Neural crest cell (in vitro differentiated cells): Measurements from ENCODE around the gene SPTB. TPM values are rescaled to one million over a fixed set of nuclear protein-coding genes. Genes with fewer than 3 reads are reported as not detected.
"Not testable (repeated sequence)": the region's sequence is repeated elsewhere in the genome, so short reads cannot be mapped to it uniquely, and the experiment has no call there.

Experiments
- DNase-seq: peaks from one replicate; pipeline ENCODE4 v3.0.0; 2021; ENCODE audit warnings: low read depth, mixed read lengths, low spot score
- H3K27ac Mint-ChIP-seq: one replicate; pipeline ENCODE4 v1.8.0; 2021; ENCODE audit warnings: mild to moderate bottlenecking, mixed read lengths; ENCODE audit not compliant: unreplicated experiment
- H3K27me3 Mint-ChIP-seq: 2 replicates; pipeline ENCODE4 v1.8.0; 2021; ENCODE audit warnings: low read depth, mild to moderate bottlenecking, mixed read lengths
- H3K36me3 Mint-ChIP-seq: 2 replicates; pipeline ENCODE4 v1.8.0; 2021; ENCODE audit warnings: low read depth, mild to moderate bottlenecking, mixed read lengths
- H3K4me1 Mint-ChIP-seq: 2 replicates; pipeline ENCODE4 v1.8.0; 2021; ENCODE audit warnings: mixed read lengths
- H3K4me3 Mint-ChIP-seq: one replicate; pipeline ENCODE4 v1.8.0; 2021; ENCODE audit warnings: mild to moderate bottlenecking, mixed read lengths
- H3K9me3 Mint-ChIP-seq: 2 replicates; pipeline ENCODE4 v1.8.0; 2021; ENCODE audit warnings: mixed read lengths
- CTCF ChIP-seq: fragments of 200-600 bp; sonication (generic); conservative IDR thresholded peaks from 2 replicates; pipeline ENCODE4 v1.5.0; 2021; ENCODE audit warnings: antibody characterized with exemption, mild to moderate bottlenecking
- total RNA-seq: library from RNA; stranded (reverse); gene quantifications from 2 replicates; pipeline ENCODE4 v1.2.1, GENCODE V29; 2021

The SPTB gene
- total RNA-seq, 1 donor from 2014 or later, result 0.16 TPM

DNA sequence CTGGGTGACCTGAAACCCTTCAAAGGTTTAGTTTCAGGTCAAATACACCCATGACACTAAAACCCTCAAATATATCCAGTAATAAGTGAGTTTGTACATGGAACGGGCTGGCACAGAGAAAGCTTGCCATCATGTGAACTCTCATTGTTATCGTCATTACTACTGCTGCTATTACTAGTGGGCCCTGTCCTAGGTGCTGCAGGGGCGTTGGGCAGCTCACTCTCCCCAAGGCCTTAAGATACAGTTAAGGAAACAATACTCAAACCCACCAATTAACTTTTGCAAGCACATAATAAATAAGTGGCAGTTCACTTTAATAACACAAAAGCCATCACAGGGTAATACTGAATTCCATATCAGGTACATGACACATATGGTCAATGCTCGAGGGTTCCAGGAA is 71.3 kb downstream of the SPTB start:
- H3K9me3 Mint-ChIP-seq, result no peaks in the 10 kb centered on the region
- DNase-seq, result no peak
- H3K36me3 Mint-ChIP-seq, result no peaks in the 10 kb centered on the region
- no peak overlapping the region for H3K4me3 Mint-ChIP-seq
- no peak overlapping the region for H3K27ac Mint-ChIP-seq
- no peaks in the 10 kb centered on the region for H3K4me1 Mint-ChIP-seq
- TF ChIP-seq CTCF, result no peak
- peaks cover 30% of the 10 kb centered on the region for H3K27me3 Mint-ChIP-seq

DNA sequence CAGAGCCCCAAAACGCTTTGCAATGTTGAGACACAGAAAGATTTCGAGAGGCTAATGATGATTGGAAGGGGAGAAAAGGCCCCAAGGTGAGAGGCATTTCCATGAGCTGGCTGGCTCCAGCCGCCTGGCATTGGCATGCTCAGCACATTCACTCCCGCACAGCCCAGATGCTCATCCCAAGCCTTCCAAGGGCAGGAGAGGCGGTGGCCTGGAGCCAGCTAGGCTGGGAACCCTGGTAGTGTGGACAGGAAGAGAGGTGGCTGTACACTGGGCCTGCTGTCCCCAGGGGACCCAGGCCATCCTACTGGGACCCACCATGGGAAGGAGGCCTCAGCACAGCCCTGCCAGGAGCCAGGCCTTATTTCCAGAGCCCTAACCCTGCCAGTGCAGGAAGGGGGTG is 72.2 kb downstream of the SPTB start:
- Mint-ChIP-seq H3K27me3 (peaks cover 21% of the 10 kb centered on the region), H3K4me3 (no peak overlapping the region), H3K4me1 (no peaks in the 10 kb centered on the region), H3K27ac (no peak overlapping the region), H3K9me3 (no peaks in the 10 kb centered on the region), H3K36me3 (no peaks in the 10 kb centered on the region)
- no peak for DNase-seq
- TF ChIP-seq CTCF, result no peak

DNA sequence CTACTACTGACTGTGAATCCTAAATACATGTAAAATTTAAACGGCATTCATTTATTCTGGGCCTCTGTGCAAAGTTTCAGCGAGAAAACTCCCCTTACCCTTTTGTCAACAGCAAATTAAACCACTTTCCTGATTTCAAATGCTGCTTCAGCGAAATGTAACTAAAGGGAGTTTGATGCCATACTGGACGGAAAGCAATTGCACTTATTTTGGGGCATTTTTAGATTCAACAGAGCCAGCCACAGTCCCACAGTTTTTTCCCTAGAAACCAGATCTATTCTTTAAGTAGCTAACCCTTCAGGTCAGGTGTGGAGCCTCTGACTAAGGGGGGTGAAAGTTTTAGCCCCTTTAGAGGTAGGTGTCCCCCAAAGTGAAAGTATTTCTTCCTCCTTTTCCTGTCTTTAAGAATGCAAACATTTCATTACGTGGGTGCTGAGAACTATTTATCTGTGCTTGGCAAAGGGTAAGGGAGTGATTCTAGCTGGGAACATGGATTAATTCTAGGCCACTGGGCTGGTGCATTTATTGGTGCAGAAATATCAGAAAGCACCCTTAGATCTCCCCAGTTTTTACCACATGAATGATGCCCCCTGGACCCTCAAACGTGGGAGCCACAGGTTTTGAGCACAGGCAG is 72.7 kb downstream of the SPTB start:
- no peak for DNase-seq
- Mint-ChIP-seq H3K9me3 (no peaks in the 10 kb centered on the region), H3K36me3 (no peaks in the 10 kb centered on the region), H3K4me3 (no peak overlapping the region), H3K4me1 (no peaks in the 10 kb centered on the region), H3K27ac (no peak overlapping the region), H3K27me3 (peaks cover 16% of the 10 kb centered on the region)
- no peak for TF ChIP-seq CTCF

GRCh38 chr14:64806202-64806861 is 73.4 kb downstream of the SPTB start:
- Mint-ChIP-seq H3K9me3 (no peaks in the 10 kb centered on the region), H3K36me3 (no peaks in the 10 kb centered on the region), H3K27me3 (peaks cover 12% of the 10 kb centered on the region), H3K27ac (no peak overlapping the region), H3K4me1 (no peaks in the 10 kb centered on the region), H3K4me3 (no peak overlapping the region)
- no peak for TF ChIP-seq CTCF
- no peak for DNase-seq

- not testable (repeated sequence) for H3K27ac Mint-ChIP-seq, H3K9me3 Mint-ChIP-seq, H3K36me3 Mint-ChIP-seq, DNase-seq, H3K4me1 Mint-ChIP-seq, H3K4me3 Mint-ChIP-seq
- H3K27me3 Mint-ChIP-seq, result peaks cover 11% of the 10 kb centered on the region
Measured at GRCh38 chr14:64805646-64806045, 74.1 kb downstream of the SPTB start.

- Mint-ChIP-seq H3K27me3 (peaks cover 6% of the 10 kb centered on the region), H3K4me3 (no peak overlapping the region), H3K27ac (no peak overlapping the region), H3K4me1 (peaks cover 3% of the 10 kb centered on the region), H3K9me3 (no peaks in the 10 kb centered on the region), H3K36me3 (no peaks in the 10 kb centered on the region)
- DNase-seq, result no peak
- TF ChIP-seq CTCF, result no peak
Measured at GRCh38 chr14:64804754-64805260, 74.9 kb downstream of the SPTB start.
